ENCODE results near the gene ZDHHC3.

Gene ZDHHC3

DNA sequence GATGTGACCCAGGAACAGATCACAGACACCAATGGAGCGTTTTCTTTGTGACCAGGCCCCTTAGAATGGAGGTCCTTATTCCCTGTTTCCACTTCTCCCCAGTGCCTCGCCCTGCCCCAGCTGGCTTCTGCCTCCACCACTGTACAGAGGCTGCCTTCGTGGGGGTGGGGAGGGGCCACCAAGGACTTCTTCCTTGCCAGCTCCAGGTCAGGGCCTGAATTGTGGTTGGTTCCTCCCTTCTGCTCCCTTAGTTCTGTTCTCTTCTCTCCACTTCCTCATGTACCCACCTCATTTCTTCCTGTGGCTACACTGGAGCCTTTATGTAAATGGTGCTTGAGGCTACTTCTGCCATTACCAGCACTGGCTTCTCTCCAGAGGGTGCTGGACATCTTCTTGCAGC, 85.1 kb downstream of the ZDHHC3 start:
- DNase-seq: no peak

DNA sequence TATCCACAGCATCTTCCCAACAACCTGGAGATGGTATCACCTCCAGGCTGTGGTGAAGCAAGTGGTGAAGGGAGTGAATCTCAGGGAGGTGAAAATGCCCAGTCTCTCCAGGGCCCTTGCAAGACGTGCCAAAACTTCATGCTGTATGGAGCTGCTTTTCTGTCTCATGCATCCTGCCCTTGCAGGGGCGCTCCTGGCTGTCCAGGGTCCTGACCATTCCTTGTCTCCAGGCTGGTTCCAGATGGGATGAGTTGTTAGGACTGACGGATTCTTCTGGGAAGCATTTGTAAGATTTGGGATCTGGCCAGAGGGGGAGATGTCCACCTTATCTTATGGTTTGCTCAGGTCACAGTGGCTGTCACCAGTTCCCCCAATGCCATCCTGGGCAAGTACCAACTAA, 85.7 kb downstream of the ZDHHC3 start:
- no peak for DNase-seq

DNA sequence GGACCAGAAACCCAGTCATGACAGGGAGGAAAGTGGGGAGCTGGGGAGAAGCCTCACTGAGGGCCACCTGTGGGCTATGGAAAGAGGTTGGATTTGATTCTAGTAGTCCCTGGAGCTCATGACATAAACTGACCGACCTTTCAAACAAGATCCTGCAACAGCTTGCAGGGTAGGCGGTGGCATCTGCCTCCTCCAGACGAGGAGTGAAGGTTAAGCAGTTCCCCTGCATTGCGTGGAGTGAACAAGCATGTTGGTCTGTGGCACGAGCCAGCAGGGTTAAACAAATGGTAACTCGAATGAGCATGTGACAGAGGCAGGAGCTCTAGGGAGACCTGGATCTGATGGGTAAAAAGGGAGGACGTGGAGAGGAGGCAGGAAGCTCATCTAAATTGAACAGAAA, 88.9 kb downstream of the ZDHHC3 start:
- DNase-seq: no peak

DNA sequence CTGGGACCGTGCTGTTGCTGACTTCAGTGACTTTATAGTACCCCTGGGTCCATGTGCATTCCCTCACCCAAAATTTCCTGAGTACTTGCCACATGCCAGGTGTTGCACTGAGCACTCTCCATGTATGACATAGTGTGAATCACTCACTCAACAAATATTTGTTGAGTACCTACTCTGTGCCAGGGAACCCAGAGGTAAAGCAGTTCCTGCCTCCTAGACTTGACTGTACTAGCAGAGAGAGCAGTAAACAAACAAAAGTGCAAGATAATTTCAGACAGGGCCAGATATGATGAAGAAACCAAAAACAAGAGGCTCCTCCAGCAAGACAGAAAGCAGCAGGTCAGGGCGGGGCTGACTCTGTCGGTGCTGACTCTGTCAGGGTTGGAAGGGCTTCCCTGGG, 89.4 kb downstream of the ZDHHC3 start:
- DNase-seq: no peak

DNA sequence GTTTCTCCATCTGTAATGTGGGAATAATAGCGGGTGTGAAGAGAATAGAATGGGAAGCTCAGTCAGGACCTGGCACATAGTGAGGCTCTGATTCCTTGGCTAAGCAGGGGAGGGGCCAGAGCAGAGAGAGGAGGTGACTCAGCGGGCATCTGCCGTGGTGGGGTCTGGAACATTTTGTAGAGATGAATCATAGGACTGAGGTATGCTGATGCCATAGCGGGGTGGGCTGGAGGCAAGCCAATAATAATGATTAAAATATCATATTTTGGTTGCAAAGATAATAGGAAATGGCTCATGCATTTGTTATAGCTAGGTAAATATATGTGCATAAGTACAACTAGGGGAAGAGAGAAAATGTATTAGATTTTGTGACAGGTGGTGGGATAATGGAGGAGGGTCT, 90.4 kb downstream of the ZDHHC3 start:
- DNase-seq: no peak

DNA sequence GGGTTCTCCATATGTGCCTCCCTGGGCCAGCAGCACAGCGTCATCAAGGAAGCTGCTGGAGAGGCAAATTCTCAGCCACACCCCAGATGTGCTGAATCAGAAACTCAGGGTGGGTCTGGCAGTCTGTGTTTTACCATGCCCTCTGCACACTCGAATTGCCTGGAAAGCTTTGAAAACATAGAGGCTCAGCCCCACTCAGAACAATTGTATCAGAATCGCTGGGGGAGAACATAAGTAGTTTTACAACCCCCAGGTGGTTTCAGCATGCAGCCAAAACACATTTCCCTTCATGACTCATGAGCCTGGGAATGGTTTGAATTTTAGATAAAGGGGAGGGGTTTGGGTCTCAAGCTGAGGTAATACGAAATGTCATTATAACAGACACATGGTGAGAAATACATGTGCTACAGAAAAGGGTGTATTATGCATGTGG, 92.0 kb downstream of the ZDHHC3 start:
- no peak for DNase-seq

DNA sequence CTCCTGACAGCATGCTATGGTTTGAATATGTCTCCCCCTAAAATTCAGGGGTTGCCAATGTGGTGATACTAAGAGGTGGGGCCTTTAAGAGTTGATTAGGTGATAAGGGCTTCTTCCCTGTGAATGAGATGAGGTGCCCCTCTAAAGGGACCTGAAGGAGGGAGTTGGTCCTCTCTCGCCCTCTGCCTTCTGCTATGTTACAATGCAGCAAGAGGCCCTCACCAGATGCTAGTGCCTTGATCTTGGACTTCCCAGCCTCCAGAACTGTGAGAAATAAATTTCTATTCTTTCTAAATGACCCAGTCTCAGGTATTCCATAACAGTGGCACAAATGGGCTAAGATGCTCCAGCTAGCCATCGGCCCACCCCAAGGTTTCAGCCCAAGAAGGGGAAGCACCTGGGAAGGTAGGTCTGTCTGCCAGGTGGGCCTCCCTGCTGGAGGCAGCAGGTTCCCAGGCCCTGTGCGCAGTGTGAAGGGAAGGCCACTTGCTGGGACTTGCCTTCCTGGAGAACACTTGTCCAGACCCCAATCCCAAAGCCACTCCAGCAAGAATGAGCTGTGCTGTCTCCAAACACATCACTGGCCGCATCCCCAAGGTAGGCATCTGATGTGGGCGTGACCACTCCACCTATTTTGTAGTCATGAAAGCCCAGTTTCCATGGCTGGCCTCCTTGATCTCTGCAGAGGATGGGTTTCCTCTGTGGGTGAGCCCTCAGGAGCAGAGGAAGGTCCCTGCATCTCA, 92.6 kb downstream of the ZDHHC3 start:
- DNase-seq: no peak

DNA sequence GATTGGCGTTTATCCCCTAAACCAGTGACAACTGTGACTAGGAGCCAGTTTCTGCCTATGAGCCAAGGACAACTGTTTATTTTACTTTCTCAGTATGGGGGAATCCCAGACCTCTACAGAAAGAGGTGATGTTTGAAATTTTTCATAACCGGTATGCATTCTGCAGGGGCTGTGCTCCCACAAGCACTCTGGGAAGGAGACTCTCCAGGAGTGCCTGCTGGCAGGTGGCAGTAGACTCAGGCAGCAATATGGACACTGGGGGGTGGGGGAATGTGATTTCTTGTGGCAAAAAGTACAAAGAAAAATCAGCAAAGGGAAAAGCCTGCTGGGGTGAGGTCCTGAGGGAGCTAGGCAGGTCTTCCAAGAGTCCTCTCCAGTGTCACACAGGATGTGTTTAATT, 95.7 kb downstream of the ZDHHC3 start:
- no peak for DNase-seq

DNA sequence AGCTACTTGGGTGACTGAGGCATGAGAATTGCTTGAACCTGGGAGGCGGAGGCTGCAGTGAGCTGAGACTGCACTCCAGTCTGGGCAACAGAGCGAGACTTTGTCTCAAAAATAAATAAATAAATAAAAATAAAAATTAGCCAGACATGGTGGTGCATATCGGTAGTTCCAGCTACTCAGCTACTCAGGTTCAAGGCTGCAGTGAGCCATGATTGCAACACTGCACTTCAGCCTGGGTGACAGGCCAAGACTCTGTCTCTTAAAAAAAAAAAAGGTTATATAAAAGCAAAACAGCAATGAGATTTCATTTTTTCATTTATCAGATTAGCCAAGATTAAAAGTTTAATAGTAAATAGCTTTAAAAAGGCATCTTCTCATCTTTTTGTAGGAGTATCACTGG, 98.6 kb downstream of the ZDHHC3 start:
- no peak for DNase-seq

DNA sequence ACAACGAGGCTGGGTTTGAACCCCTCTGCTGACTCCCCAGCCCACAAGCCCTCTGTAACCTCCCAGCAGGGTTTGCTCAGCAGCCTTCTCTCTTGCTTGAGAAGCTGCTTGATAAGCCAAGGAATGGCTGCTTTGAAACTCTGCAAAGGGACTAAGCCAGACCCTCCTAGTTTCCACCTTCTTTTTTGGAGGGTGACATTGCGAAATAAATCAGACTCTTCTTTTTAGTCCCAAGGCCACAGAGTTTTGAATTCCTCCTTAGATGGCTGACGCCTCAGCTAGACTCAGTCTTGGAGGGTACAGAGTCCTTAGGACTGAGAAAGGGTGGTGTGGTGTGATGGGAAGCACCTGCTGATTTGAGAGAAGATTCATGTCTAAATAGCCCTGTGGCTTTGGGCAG, 100.4 kb downstream of the ZDHHC3 start:
- DNase-seq: no peak

All from activated CD4-positive, alpha-beta T cell treated with anti-CD3 and anti-CD28 coated beads for 4 hours (primary cell).